CD4-positive, alpha-beta T cell (primary cell): Measurements from ENCODE around the gene CTNNA1. TPM values are rescaled to one million over a fixed set of nuclear protein-coding genes. Genes with fewer than 3 reads are reported as not detected.

Experiments
- ATAC-seq: fragments of 200-7000 bp; cut with Tn5 transposase; one replicate; pipeline ENCODE4 v1.10.0; 2022; ENCODE audit warnings: mild to moderate bottlenecking; ENCODE audit not compliant: poor library complexity
- CTCF ChIA-PET: fragments of 350-600 bp; sonication (Branson Sonifier 250); formaldehyde crosslinking; loops from one replicate; lab custom pipeline; 2021; ENCODE audit warnings: antibody characterized with exemption, inconsistent platforms; lab: Charles Lee
- POLR2A ChIA-PET: fragments of 350-600 bp; sonication (Branson Sonifier 250); formaldehyde crosslinking; loops from one replicate; lab custom pipeline; 2021; ENCODE audit warnings: antibody characterized with exemption, inconsistent platforms; lab: Charles Lee
- DNase-seq, 14 experiments: peaks; one replicate each; pipeline ENCODE4 v3.0.0-alpha.2; 2013 to 2020; ENCODE audit warnings: mixed read lengths in 2 of 14
- H3K27ac ChIP-seq, 2 donors: one replicate each; pipeline versions ENCODE4 v1.5.1 to v1.7.0; 2013; ENCODE audit warnings: low read length in 2 of 2, low read depth in 1 of 2, mild to moderate bottlenecking in 1 of 2
- H3K27me3 ChIP-seq, 2 experiments: 1 replicate in 1 of 2; 2 replicates in 1 of 2; pipeline versions ENCODE4 v1.6.1 to v1.7.0; 2013; ENCODE audit warnings: low read length in 2 of 2, control low read depth in 1 of 2, mild to moderate bottlenecking in 1 of 2, moderate library complexity in 1 of 2; ENCODE audit not compliant: insufficient read depth in 2 of 2, control insufficient read depth in 1 of 2
- H3K36me3 ChIP-seq: one replicate; pipeline ENCODE4 v1.6.1; 2013; ENCODE audit warnings: low read length, control low read depth; ENCODE audit not compliant: insufficient read depth
- H3K4me1 ChIP-seq: one replicate; pipeline ENCODE4 v1.6.1; 2013; ENCODE audit warnings: low read length, control low read depth; ENCODE audit not compliant: insufficient read depth
- H3K4me3 ChIP-seq: one replicate; pipeline ENCODE4 v1.5.1; 2013; ENCODE audit warnings: mild to moderate bottlenecking, low read length, moderate library complexity
- H3K9me3 ChIP-seq, 2 experiments: 1 replicate in 1 of 2; 2 replicates in 1 of 2; pipeline versions ENCODE4 v1.6.1 to v1.7.0; 2013; ENCODE audit warnings: low read length in 2 of 2, mild to moderate bottlenecking in 2 of 2, control low read depth in 1 of 2, moderate library complexity in 1 of 2; ENCODE audit not compliant: control insufficient read depth in 1 of 2, insufficient read depth in 1 of 2
- H3K27ac Mint-ChIP-seq: one replicate; pipeline ENCODE4 v1.8.0; 2020; ENCODE audit warnings: mixed read lengths
- H3K27me3 Mint-ChIP-seq: one replicate; pipeline ENCODE4 v1.8.0; 2021; ENCODE audit warnings: mixed read lengths
- H3K36me3 Mint-ChIP-seq: one replicate; pipeline ENCODE4 v1.8.0; 2021; ENCODE audit warnings: low read depth, mixed read lengths
- H3K4me1 Mint-ChIP-seq: one replicate; pipeline ENCODE4 v1.8.0; 2021; ENCODE audit warnings: low read depth, mixed read lengths
- H3K4me3 Mint-ChIP-seq: one replicate; pipeline ENCODE4 v1.8.0; 2020; ENCODE audit warnings: mild to moderate bottlenecking, mixed read lengths
- H3K9me3 Mint-ChIP-seq: one replicate; pipeline ENCODE4 v1.8.0; 2020; ENCODE audit warnings: mixed read lengths
- intact Hi-C, 2 experiments: fragments of 100-400 bp; cut with DNase I in 1 of 2; cut with micrococcal nuclease in 1 of 2; formaldehyde crosslinking; loops; one replicate each; pipeline versions ENCODE4 v1.15.1 to v1.9.0; 2023 to 2025; cut with DNase I, micrococcal nuclease
- total RNA-seq, 174 experiments: library from RNA in 2 of 174; stranded (reverse) in 2 of 174; gene quantifications; one replicate each; pipeline ENCODE4 v1.2.3 and lab custom pipeline; 2021 to 2026
- TF ChIP-seq, protein P1 (sequence below): fragments of 200-600 bp; IDR thresholded peaks from one replicate; pipeline ENCODE4 v1.8.0; 2022; ENCODE audit warnings: antibody characterized with exemption, mild to moderate bottlenecking

CTNNA1 gene
- total RNA-seq, 2 experiments from 2014 or later = 6.0 to 6.7 TPM

DNA sequence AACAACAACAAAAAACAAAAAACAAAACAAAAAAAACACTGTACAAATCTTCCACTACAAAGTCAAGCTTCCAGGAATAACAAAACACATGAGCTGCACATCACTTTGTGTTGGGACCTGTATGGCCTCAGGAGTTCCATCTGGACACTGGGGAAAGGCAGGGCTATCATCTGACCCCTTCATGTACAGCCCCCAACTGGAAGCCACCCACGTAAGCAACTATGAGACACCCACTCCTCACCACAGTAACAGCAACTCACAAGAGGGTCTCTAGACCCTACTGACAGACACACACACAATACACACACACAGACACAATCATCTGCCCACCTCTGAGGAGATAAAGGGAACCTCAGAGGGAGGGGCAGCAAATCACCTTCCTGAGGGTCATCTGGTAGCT lies 203.6 kb downstream of the CTNNA1 start:
- Histone ChIP-seq H3K27me3 (no peaks in the 10 kb centered on the region), H3K36me3 (no peaks in the 10 kb centered on the region), H3K4me1 (peaks cover 14% of the 10 kb centered on the region), H3K27ac (no peak overlapping the region), H3K4me3 (no peak overlapping the region), H3K9me3 (no peaks in the 10 kb centered on the region)
- Mint-ChIP-seq H3K9me3 (no peaks in the 10 kb centered on the region), H3K4me1 (peaks cover 19% of the 10 kb centered on the region), H3K27ac (no peak overlapping the region), H3K36me3 (no peaks in the 10 kb centered on the region), H3K27me3 (no peaks in the 10 kb centered on the region), H3K4me3 (no peak overlapping the region)
- intact Hi-C loops = no loop called here
- DNase-seq (no peak), ATAC-seq (no peak)
- ChIA-PET CTCF (no interaction called here), POLR2A (no interaction called here)
- TF ChIP-seq, protein P1, sequence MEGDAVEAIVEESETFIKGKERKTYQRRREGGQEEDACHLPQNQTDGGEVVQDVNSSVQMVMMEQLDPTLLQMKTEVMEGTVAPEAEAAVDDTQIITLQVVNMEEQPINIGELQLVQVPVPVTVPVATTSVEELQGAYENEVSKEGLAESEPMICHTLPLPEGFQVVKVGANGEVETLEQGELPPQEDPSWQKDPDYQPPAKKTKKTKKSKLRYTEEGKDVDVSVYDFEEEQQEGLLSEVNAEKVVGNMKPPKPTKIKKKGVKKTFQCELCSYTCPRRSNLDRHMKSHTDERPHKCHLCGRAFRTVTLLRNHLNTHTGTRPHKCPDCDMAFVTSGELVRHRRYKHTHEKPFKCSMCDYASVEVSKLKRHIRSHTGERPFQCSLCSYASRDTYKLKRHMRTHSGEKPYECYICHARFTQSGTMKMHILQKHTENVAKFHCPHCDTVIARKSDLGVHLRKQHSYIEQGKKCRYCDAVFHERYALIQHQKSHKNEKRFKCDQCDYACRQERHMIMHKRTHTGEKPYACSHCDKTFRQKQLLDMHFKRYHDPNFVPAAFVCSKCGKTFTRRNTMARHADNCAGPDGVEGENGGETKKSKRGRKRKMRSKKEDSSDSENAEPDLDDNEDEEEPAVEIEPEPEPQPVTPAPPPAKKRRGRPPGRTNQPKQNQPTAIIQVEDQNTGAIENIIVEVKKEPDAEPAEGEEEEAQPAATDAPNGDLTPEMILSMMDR = no peak

DNA sequence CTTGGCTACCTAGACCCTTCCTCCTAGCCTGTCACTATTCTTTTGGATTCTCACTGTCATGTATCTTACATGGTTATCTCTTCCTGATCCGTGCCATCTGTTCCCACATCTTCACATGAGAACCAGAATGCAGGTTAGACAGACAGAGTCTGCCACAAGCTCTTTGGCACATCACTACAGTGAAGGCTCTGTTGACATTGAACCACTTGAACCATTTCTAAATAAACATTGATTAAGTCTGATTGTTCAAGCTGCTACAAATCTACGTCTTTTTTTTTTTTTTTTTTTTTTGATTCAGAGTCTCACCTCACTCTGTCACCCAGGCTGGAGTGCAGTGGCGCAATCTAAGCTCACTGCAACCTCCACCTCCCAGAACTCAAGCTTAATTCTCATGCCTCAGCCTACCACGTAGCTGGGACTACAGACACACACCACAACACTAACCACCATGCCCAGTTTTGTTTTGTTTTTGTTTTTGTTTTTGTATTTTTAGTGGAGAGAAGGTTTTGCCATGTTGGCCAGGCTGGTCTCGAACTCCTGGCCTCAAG lies 207.0 kb downstream of the CTNNA1 start:
- no peaks in the 10 kb centered on the region for H3K36me3 Mint-ChIP-seq
- ChIA-PET CTCF (interaction anchor here (0.7 kb wide), 2 partner anchors 264 to 406 kb away, joined by 3 to 4 read pairs; no protein-coding TSS in a partner anchor), POLR2A (no interaction called here)
- no peaks in the 10 kb centered on the region for H3K9me3 Mint-ChIP-seq
- intact Hi-C loops = no loop called here
- TF ChIP-seq, protein P1 = no peak
- Histone ChIP-seq H3K4me3 (no peak overlapping the region), H3K27ac (no peak overlapping the region), H3K4me1 (no peaks in the 10 kb centered on the region), H3K27me3 (no peaks in the 10 kb centered on the region), H3K36me3 (no peaks in the 10 kb centered on the region), H3K9me3 (no peaks in the 10 kb centered on the region)
- ATAC-seq = no peak
- no peak for DNase-seq
- no peak overlapping the region for H3K27ac Mint-ChIP-seq
- H3K4me3 Mint-ChIP-seq = no peak overlapping the region
- H3K27me3 Mint-ChIP-seq = no peaks in the 10 kb centered on the region
- H3K4me1 Mint-ChIP-seq = no peaks in the 10 kb centered on the region

- intact Hi-C loops = no loop called here
- Histone ChIP-seq H3K4me3 (no peak overlapping the region), H3K9me3 (no peaks in the 10 kb centered on the region), H3K27ac (no peak overlapping the region), H3K4me1 (no peaks in the 10 kb centered on the region), H3K27me3 (no peaks in the 10 kb centered on the region), H3K36me3 (no peaks in the 10 kb centered on the region)
- DNase-seq (no peak), ATAC-seq (no peak)
- ChIA-PET CTCF (no interaction called here), POLR2A (no interaction called here)
- H3K4me3 Mint-ChIP-seq = no peak overlapping the region
- H3K36me3 Mint-ChIP-seq = no peaks in the 10 kb centered on the region
- no peak overlapping the region for H3K27ac Mint-ChIP-seq
- no peaks in the 10 kb centered on the region for H3K27me3 Mint-ChIP-seq
- H3K4me1 Mint-ChIP-seq = no peaks in the 10 kb centered on the region
- H3K9me3 Mint-ChIP-seq = no peaks in the 10 kb centered on the region
- TF ChIP-seq, protein P1 = no peak
Observed at GRCh38 chr5:138961221-138961620, 208.0 kb downstream of the CTNNA1 start.
